ENCODE results near the gene INSRR.

Gene INSRR

GRCh38 chr1:156809711-156810366, 49.1 kb downstream of the INSRR start:
- in situ Hi-C loops (cut with MboI; ENCODE audit: low sequenced_read_pairs): no loop called here

GRCh38 chr1:156809281-156809680, 49.6 kb downstream of the INSRR start:
- in situ Hi-C loops (cut with MboI; ENCODE audit: low sequenced_read_pairs): no loop called here

DNA sequence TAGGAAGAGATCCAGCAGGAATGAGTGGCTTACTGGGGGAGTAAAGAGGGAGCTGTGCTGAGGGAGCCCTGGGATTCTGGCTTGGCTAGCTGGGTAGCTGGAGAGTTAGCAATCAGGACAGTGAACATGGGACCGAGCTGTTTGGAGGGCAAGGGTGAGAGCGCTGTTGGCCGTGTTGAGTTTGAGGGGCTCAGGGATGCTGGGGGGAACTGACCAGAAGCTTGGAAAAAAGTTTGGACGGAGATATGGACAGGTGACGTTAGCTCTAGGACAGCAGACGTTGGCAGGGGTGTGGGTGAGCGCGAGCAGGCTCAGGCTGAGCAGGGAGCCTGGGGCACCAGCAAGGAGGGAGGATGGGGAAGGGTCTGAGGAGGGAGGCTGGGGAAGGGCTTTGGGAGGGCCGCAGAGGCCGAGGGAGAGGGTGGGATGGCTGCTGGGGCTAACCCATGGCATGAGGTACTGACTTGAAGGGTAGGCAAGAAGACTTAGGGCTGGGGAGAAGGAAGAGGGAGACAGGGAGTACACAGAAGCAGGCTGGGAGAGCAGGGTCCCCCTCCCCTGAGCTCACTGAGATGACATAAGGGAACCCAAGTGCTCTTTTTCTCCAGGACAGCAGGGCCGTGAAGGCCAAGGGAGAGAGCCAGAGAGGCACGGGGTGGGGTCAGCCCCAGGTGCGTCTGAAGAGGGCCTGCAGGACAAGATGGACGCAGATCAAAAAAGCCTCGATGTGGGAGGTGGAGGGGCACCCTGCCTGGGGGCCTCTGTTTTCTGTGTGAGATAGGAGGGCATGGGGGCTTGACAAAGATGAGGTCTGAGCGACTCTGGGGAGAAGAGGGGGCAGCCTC, 50.5 kb downstream of the INSRR start:
- in situ Hi-C loops (cut with MboI; ENCODE audit: low sequenced_read_pairs): no loop called here

GRCh38 chr1:156807627-156808026, 51.3 kb downstream of the INSRR start:
- in situ Hi-C loops (cut with MboI; ENCODE audit: low sequenced_read_pairs): no loop called here

- in situ Hi-C loops (cut with MboI; ENCODE audit: low sequenced_read_pairs): no loop called here
Observed at GRCh38 chr1:156806512-156807440, 52.1 kb downstream of the INSRR start.

- in situ Hi-C loops (cut with MboI; ENCODE audit: low sequenced_read_pairs): no loop called here
Observed at GRCh38 chr1:156805766-156806511, 53.0 kb downstream of the INSRR start.

- in situ Hi-C loops (cut with MboI; ENCODE audit: low sequenced_read_pairs): no loop called here
Observed at GRCh38 chr1:156804572-156805243, 54.2 kb downstream of the INSRR start.

DNA sequence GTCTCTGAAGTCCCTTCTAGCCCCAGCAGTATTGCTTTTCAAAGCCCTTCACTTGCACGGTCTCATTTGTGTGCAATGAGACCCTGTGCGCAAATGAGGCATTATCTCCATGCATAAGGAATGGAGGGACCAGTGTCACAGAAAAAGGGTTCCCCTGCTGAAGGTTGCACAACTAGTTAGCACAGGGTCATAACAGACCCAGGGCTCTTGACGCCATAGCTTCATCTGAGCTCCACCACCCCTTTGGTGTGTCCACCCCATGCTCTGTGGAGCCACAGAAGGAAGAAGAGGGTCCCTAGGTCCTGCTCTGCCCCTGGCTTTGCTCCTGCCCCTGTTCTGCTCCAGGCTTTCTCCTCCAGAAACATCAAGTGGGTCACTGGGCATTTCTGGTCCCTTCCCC, 54.9 kb downstream of the INSRR start:
- in situ Hi-C loops (cut with MboI; ENCODE audit: low sequenced_read_pairs): no loop called here

- in situ Hi-C loops (cut with MboI; ENCODE audit: low sequenced_read_pairs): no loop called here
Observed at GRCh38 chr1:156803086-156803851, 55.6 kb downstream of the INSRR start.

GRCh38 chr1:156802421-156802935, 56.4 kb downstream of the INSRR start:
- in situ Hi-C loops (cut with MboI; ENCODE audit: low sequenced_read_pairs): no loop called here

- in situ Hi-C loops (cut with MboI; ENCODE audit: low sequenced_read_pairs): no loop called here
Observed at GRCh38 chr1:156801409-156802121, 57.4 kb downstream of the INSRR start.

DNA sequence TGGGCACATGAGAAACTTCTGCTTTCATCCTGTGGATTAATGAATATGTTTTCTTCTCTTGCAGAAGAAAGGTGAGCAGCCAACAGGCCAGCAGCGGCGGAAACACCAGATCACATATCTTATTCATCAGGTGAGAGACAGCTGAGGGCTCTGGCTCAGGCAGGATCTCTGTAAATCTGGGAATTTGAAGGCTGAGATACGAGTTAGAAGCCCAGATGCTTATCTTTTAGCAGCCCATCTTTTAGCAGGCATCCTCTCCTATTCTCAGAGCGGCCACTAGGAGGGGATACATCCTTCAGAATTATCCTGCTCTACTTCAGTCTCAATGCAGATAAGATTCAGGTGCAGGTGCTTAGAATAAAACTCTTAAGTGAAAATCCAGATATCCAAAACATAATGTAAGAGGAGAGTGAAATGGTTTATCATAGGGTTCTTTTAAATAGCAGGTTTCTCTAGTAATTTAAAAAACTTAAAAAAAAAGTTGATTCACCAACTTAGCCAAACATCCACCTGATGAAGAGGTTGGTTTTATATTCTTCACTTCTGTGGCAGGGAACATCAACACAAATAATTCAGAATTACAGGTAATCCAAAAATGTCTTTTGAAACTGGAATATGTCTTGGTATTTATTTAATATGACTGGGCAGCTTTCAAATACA, 61.6 kb downstream of the INSRR start:
- in situ Hi-C loops (cut with MboI; ENCODE audit: low sequenced_read_pairs): no loop called here

DNA sequence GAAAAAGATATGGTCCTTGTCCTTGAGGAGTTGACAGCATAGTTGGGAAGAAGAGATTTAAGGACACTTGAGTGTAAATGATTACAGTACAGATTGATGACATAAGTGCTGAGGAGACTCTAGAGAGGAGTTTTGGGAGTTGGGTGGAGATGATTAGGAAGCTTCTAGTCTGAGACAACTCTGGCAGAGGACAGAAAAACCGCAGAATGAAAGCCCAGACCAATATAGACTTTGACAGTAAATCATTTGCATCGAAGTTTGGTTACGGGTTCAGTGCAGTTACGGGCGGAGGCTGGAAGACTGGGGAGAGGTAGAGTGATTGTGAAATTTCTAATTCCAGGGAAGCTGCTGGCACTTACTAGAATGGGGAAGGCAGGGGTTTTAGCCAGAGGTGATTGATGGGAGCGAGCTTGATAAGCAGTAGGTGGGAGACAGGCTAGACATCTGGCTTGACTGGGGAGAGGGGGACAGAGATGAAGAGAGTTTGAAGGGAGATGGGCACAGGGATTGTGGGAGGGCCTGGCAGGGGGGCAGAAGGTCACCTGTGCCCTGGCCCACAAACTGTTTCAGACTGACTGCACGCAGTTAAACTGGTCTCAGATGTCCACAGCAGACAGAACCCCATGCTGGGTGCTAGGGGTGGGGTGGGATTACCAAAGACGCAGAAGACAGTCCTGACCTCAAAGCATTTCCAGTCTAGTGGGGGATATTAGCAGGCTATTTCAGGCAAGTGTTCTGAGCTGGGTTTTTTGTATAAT, 62.4 kb downstream of the INSRR start:
- in situ Hi-C loops (cut with MboI; ENCODE audit: low sequenced_read_pairs): no loop called here

- in situ Hi-C loops (cut with MboI; ENCODE audit: low sequenced_read_pairs): no loop called here
Observed at GRCh38 chr1:156795787-156796186, 63.1 kb downstream of the INSRR start.

GRCh38 chr1:156795374-156795733, 63.6 kb downstream of the INSRR start:
- in situ Hi-C loops (cut with MboI; ENCODE audit: low sequenced_read_pairs): no loop called here

- in situ Hi-C loops (cut with MboI; ENCODE audit: low sequenced_read_pairs): no loop called here
Observed at GRCh38 chr1:156794506-156795373, 64.2 kb downstream of the INSRR start.
